AG20443 (cell line): Measurements from ENCODE around the gene EIF4A2.
"Not testable (repeated sequence)": the region's sequence is repeated elsewhere in the genome, so short reads cannot be mapped to it uniquely, and the experiment has no call there.

ENCODE experiments used
- DNase-seq: peaks from one replicate; pipeline ENCODE4 v3.0.0; 2012; ENCODE audit warnings: low spot score, mixed read lengths

EIF4A2 gene

DNA sequence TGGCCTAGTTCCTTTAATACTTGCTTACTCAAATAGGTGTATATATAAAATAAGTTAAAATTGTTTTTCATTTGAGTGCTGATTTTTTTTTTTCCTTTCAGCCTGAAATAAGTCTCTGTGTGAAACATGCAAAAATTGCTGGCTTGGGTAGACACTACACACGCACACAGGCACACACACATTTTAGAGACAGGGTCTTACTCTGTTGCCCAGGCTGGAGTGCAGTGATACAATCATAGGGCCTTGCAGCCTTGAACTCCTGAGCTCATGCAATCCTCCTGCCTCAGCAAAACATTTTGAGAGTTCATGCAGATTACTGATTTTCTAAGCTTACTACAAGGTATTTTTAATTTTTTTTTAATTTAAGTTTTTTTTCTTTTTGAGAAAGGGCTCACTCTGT, 35.6 kb downstream of the EIF4A2 start:
- DNase-seq = no peak

DNA sequence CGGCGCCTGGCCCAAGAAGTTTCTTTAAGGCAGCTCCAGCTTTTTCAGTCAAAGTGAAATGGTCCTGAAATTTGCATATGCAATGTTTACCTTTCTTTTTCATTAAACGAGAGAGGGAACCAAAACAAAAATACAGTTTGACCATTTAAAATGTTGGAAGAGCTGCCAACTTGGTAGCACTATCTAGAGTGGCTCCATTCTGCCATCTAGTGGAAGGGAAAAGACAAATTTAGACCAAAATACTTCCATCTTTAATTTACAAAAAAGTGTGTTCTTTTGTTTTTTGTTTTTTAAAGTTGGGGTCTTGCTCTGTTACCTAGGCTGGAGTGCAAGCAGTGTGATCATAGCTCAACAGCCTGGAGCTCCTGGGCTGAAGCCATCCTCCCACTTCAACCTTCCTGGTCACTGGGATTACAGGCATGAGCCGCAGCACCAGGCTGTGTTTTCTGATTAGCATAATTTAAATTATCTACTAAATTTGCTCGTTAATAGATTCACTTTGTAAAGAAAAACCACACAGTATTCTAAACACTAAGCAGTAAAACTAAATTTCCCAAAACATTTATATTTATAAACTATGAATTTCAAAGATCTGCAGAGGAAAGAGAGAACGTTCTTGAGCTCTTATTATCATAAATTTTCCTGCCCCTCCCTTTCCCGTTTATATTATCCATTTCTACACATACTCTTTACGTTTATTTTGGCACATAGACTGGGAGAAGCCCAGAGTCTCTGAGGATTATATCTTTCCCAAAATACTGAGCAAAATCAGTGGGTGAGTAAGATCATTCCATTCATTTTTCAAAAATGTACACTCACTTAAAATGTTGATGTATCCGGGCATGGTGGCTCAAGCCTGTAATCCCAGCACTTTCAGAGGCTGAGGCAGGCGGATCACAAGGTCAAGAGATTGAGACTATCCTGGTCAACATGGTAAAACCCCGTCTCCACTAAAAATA, 38.3 kb downstream of the EIF4A2 start:
- peak; percentile 52 for DNase-seq

DNA sequence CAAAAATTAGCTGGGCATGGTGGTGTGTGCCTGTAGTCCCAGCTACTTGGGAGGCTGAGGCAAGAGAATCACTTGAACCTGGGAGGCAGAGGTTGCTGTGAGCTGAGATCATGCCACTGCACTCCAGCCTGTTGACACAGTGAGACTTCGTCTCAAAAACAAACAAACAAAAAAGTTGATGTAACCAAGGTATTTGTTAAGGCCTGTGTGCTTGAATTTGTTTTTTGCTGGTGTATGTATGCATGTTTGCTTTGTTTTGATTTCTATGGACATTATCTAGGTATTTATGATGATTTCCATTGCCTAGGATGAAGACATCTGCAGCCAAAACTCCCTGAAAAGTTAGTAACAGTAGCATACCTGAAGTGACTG, 39.0 kb downstream of the EIF4A2 start:
- DNase-seq = not testable (repeated sequence)

DNA sequence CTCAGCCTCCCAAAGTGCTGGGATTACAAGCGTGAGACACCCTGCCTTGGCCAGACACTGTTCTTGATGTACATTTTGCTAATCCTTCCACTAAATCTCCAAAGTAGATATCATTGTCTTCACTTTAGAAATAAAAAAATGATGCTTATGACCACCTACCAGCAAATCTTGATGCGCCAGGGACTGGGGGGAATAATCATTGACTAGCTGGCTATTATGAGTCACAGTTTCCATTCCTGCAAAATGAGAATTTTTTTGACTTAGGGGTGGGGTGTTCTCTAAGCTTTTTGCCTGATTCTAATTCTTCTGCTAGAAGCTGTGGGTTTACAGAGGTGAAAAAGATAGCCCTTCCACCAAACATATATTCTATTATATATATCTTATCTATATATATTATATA, 40.0 kb downstream of the EIF4A2 start:
- no peak for DNase-seq

DNA sequence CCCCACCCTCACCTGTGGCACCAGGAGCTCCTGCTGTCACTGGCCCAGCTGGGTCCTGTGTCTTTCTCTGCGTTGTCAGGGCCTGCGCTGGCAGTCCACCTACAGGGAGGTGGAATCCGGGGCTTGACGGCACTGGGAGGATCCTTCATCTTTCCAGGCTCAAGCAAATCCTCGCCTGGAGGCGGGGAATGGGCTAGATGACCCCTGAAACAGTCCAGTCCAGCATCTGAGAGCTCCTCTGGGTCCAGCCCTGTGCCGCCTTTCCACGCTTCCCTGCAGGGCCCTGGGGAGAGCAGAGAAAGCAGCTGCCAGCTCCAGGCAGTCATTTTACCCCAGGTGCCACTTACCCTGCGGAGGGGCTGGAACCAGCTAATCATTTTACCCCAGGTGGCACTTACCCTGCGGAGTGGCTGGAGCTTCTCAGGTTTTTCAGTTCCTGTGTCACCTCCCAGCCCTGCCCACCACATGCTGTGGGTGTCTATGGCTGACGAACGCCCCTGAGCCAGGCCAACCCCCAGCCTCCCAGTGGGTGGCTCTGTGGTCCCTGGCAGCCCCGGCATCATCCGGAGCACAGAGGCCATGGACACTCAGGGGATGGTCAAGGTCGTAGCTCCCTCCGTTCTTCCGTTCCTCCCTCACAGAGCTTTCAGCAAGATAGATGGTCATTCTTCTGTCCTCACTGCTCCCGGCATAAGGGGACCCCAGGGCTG, 41.2 kb downstream of the EIF4A2 start:
- DNase-seq = no peak

DNA sequence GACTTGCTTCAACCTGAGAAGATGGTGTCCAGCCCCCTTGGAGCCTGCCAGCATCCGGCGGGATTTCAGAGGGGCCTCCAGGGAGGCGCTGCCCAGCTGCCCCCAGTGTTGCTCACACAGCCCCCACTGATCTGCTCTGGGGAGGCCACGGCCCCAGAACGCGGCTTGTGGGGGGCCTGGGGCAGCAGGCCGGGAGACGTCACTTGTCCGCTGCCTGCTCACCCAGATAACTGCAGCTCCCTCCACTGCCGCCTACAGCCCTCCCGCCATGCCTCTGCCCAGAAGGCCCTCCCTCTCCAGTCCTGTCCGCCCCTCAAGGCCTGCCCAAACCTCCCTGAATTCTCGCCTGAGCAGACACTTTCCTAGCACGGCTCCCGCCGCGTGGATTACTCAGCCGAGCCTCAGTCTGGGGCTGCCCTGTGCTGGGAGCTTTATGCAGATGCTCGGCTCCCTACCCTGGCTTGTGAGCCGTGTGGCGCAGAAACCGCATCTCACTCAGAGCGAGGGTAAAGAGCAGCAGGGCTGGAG, 42.0 kb downstream of the EIF4A2 start:
- DNase-seq = peak; percentile 57

DNA sequence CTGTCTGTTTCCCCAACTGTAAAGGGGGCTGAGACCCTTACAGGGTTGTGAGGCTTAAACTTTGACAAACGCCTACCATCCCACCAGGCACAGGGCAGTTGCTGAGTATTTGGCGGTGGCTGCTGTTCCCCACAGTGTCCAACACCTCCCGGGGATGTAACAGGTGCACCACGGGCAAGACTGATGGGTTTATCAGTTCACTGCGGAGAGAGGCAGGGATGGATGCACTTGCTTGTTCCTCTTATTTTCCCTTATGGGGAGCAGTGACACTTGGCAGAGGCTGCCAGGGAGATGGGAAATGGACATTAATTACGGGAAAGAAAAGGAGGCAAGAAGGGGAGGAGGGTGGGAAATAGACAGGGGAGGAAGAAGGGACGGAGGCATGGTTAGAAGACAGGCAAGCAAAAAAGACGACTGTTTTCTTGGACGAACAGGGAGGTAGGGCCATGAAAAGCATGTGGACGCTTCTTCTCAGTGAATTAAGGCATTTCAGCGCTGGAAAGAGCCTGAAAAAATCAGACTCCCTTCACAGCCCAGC, 42.6 kb downstream of the EIF4A2 start:
- DNase-seq = no peak

DNA sequence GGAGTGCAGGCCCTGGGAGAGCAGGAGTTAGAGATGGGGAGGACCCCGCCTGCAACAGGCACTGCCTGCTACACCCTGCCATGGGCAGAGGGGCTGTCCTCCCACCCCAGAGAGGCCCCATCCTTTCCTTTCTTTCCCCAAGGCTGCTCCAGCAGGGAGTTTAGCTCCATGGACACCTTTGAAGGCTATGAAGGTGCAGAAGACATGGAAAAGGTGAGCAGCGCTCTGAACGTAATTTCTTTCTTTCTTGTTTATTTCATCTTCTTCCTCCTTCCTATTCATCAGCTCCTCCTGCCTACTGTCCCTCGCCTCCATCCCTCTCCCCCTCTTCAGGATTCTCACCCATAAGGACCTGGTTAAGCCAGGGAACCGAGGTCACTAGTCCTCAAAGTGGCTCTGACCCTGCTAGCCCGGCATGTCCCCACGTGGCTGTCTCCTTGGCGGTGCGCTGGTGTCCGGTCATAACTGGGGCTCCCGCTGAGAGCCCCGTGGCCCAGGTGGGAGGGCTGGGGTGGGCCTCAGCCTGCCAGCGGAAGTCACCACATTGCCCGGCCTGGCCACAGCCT, 43.1 kb downstream of the EIF4A2 start:
- no peak for DNase-seq

DNA sequence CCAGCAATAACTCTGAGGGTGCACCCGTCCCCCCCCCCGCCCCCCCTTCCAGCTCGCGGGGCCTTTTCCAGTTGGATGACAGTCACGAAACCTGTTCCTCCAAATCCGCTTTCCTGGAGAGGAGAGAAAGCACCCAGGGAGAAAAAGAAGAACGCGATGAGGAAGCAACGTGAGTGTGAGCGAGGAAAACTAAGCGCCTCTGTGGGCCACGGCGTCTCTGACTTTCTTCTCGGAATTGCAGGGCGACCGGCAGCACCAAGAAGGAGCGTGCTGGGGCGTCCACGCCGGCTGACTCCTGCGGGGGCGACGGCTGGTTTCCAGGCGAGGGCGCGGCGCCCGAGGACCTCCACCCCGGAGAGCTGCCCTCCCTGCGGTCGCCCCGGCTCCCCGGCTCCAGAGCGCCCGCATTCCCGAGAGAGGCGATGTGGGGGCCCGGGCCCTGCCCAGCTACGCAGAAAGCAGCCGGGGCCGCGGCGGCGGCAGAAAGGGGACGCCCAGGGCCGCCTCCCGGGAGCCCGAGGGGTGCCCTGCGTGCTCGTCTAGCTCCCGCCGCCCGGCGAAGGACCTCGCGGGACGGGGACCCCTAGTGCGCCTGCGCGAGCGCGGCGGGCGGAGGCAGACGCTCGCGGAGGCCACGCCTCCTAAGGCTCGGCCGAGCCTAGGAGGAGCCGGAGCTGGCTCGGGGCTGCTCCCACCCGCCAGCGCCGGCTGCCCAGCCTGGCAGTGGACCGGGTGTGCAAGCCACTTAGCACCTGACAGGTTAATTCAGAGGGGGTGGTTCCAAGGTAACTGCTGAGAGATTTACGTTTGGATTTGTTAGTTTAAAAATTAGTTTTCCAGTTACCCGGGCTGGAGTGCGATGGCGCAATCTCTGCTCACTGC, 43.8 kb downstream of the EIF4A2 start:
- peak; percentile 100 for DNase-seq

DNA sequence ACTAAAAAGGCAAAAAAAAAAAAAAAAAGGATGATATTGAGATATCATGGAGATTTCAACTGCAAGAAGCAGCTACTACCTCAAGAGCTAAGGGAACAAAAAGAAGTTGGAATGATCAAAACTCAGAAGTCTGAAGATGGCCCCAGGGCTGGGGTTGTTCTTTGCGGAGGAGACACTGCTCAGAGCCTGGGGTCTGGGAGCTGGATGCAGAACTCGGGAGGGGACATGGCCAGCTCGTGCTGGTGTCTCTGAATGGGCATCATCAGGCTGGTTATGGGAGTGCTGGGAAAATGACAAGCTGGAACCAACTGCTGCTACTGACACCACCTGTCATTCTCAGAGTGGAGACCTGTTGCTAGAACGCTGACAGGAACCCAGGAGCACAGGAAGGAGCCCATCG, 45.0 kb downstream of the EIF4A2 start:
- no peak for DNase-seq

DNA sequence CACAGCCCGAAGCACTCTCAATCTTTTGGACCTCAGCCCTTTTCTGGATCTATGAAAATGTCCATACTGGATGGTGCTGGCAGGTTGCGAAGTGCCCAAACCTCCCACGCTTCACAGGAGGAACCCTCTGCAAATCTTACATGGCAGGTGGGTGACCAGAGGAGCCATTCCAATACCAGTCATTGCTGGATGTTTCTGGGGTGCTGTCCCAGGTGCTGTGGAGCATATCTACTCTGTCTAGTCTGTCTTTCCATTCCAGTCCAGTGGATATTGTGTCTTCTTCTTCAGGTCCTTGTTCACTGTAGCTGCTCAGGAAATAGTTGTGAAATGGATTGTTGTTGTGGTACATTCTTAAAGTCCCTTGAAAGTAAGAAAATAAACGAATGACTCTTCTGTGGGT, 48.4 kb downstream of the EIF4A2 start:
- no peak for DNase-seq

DNA sequence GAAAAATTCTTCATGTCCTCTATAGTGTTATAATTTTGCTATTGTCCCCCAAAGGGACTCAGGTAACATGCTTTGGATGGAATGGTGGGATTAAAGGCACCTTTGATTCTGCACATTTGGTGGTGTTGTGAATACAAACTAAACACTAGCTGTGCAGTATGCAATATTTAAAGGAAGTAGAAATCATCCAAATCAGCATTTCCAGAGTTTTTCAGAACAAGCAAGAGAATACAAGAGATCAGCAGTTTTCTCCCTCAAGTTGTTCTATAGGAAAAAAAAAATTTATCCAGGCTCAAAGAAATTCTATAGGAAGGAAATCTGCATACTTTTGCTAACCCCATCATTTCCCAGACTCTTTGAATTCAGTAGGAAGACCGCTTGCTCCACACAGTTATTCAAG, 48.9 kb downstream of the EIF4A2 start:
- no peak for DNase-seq
